ENCODE data around the gene AVPI1. TPM values are rescaled to one million over a fixed set of nuclear protein-coding genes. Genes with fewer than 3 reads are reported as not detected.

The AVPI1 gene
- total RNA-seq, 2 donors from 2014 or later: 9.5 to 25.6 TPM

DNA sequence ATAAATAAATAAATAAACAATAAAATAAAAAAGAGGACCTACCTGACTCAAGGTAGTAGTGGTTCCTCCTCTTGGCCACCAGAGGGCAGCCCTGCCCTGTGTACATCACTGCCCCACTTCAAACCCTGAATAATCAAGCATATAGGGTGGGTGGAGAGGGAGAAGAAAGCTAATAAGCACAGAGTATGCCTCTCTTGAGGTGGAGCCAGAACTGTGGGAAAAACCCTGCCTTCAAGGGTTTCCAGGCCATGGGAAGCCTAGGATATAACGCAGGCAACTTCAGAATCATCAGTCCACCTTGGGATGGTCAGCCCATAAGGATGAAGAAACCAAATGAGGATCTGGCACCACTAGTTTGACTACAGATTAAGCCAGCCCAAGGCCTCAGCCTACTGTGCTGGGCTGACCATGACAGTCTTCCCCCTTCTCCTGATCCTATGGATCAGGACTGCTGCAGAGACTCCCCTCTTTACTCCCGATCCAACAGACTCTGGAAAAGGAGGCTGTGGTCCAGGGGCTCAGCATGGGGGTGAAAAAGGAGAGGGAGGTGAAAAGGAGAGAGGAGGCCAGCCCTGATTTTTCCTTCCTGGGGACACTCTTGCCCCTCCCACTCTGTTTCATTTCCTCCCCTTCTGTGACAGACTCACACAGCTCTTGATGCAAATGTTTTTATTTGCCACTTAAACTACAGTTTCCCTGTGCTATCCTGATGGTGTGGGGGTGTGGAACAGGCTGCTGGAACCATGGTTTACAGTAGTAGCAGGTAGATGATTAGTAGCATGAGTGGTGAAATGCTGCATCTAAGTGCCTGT, 10.1 kb downstream of the AVPI1 start:
- Histone ChIP-seq H3K27ac (no peak overlapping the region), H3K9me3 (no peaks in the 10 kb centered on the region), H3K36me3 (peaks cover 48% of the 10 kb centered on the region), H3K4me3 (no peak overlapping the region), H3K4me1 (ENCODE audit: control insufficient read depth in 1 of 2, low read depth in 2 of 2) (no peaks in the 10 kb centered on the region), H3K27me3 (replicated peaks; ENCODE audit: insufficient read depth) (no peaks in the 10 kb centered on the region)
- no peak for DNase-seq (ENCODE audit: low spot score)
- TF ChIP-seq, protein P1, sequence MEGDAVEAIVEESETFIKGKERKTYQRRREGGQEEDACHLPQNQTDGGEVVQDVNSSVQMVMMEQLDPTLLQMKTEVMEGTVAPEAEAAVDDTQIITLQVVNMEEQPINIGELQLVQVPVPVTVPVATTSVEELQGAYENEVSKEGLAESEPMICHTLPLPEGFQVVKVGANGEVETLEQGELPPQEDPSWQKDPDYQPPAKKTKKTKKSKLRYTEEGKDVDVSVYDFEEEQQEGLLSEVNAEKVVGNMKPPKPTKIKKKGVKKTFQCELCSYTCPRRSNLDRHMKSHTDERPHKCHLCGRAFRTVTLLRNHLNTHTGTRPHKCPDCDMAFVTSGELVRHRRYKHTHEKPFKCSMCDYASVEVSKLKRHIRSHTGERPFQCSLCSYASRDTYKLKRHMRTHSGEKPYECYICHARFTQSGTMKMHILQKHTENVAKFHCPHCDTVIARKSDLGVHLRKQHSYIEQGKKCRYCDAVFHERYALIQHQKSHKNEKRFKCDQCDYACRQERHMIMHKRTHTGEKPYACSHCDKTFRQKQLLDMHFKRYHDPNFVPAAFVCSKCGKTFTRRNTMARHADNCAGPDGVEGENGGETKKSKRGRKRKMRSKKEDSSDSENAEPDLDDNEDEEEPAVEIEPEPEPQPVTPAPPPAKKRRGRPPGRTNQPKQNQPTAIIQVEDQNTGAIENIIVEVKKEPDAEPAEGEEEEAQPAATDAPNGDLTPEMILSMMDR (IDR thresholded peaks at IDR 0.05): peak; percentile 88
- no peak for ATAC-seq (ENCODE audit: insufficient number of reproducible peaks, low FRiP score, low read depth)

GRCh38 chr10:97675222-97675621, 11.8 kb downstream of the AVPI1 start:
- Histone ChIP-seq H3K4me1 (ENCODE audit: control insufficient read depth in 1 of 2, low read depth in 2 of 2) (no peaks in the 10 kb centered on the region), H3K27ac (no peak overlapping the region), H3K4me3 (no peak overlapping the region), H3K27me3 (replicated peaks; ENCODE audit: insufficient read depth) (no peaks in the 10 kb centered on the region), H3K9me3 (no peaks in the 10 kb centered on the region), H3K36me3 (peaks cover 48% of the 10 kb centered on the region)
- no peak for DNase-seq (ENCODE audit: low spot score)
- no peak for ATAC-seq (ENCODE audit: insufficient number of reproducible peaks, low FRiP score, low read depth)
- TF ChIP-seq, protein P1 (IDR thresholded peaks at IDR 0.05): no peak

- no peak overlapping the region for H3K4me3 ChIP-seq
- ATAC-seq (ENCODE audit: insufficient number of reproducible peaks, low FRiP score, low read depth) (no peak), DNase-seq (ENCODE audit: low spot score) (no peak)
- peaks cover 47% of the 10 kb centered on the region for H3K36me3 ChIP-seq
- H3K4me1 ChIP-seq (ENCODE audit: control insufficient read depth in 1 of 2, low read depth in 2 of 2): no peaks in the 10 kb centered on the region
- no peak overlapping the region for H3K27ac ChIP-seq
- no peaks in the 10 kb centered on the region for H3K27me3 ChIP-seq (replicated peaks; ENCODE audit: insufficient read depth)
- no peaks in the 10 kb centered on the region for H3K9me3 ChIP-seq
- TF ChIP-seq, protein P1 (IDR thresholded peaks at IDR 0.05): no peak
Measured at GRCh38 chr10:97673736-97674525, 13.1 kb downstream of the AVPI1 start.

DNA sequence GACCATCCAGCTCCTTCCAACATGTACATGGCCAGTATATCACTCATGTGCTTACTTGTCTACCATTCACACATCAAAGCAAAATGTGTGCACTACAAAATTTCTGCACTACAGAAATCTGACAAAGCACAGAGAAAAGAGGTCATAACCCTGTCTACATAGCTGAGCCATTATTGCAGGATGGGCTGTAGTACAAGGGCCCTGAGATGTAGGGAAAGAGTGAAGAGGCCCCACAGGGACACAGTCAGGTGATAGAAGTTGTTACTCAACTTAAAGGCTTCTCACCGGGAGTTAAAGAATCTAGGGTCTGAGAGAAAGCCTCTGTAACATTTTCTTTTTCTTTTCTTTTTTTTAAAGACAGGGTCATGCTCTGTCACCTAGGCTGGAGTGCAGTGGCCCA, 17.5 kb downstream of the AVPI1 start:
- H3K36me3 ChIP-seq: peaks cover 44% of the 10 kb centered on the region
- H3K27me3 ChIP-seq (replicated peaks; ENCODE audit: insufficient read depth): no peaks in the 10 kb centered on the region
- TF ChIP-seq, protein P1 (IDR thresholded peaks at IDR 0.05): no peak
- H3K4me3 ChIP-seq: no peak overlapping the region
- H3K9me3 ChIP-seq: no peaks in the 10 kb centered on the region
- no peak overlapping the region for H3K27ac ChIP-seq
- ATAC-seq (ENCODE audit: insufficient number of reproducible peaks, low FRiP score, low read depth) (no peak), DNase-seq (ENCODE audit: low spot score) (no peak)
- no peaks in the 10 kb centered on the region for H3K4me1 ChIP-seq (ENCODE audit: control insufficient read depth in 1 of 2, low read depth in 2 of 2)

GRCh38 chr10:97667463-97667862, 19.6 kb downstream of the AVPI1 start:
- DNase-seq (ENCODE audit: low spot score): no peak
- H3K9me3 ChIP-seq: no peaks in the 10 kb centered on the region
- TF ChIP-seq, protein P1 (IDR thresholded peaks at IDR 0.05): no peak
- H3K27ac ChIP-seq: no peak overlapping the region
- H3K27me3 ChIP-seq (replicated peaks; ENCODE audit: insufficient read depth): no peaks in the 10 kb centered on the region
- no peaks in the 10 kb centered on the region for H3K4me1 ChIP-seq (ENCODE audit: control insufficient read depth in 1 of 2, low read depth in 2 of 2)
- peaks cover 44% of the 10 kb centered on the region for H3K36me3 ChIP-seq
- ATAC-seq (ENCODE audit: insufficient number of reproducible peaks, low FRiP score, low read depth): no peak
- no peak overlapping the region for H3K4me3 ChIP-seq

Data from thoracic aorta (tissue), 2 donors.